ENCODE data around the gene ZBTB7C.
"Not testable (repeated sequence)": the region's sequence is repeated elsewhere in the genome, so short reads cannot be mapped to it uniquely, and the experiment has no call there.

The ZBTB7C gene

GRCh38 chr18:48292229-48292628 is 117.0 kb downstream of the ZBTB7C start:
- H3K27ac ChIP-seq (ENCODE audit: low read length), result no peak overlapping the region
- H3K27me3 ChIP-seq (ENCODE audit: low read depth, low read length), result no peaks in the 10 kb centered on the region
- no peak overlapping the region for H3K4me3 ChIP-seq (ENCODE audit: low read depth in 1 of 2, low read length in 2 of 2)
- H3K9me3 ChIP-seq (ENCODE audit: control insufficient read depth in 1 of 2, low read length in 2 of 2), result no peaks in the 10 kb centered on the region
- no peaks in the 10 kb centered on the region for H3K36me3 ChIP-seq (ENCODE audit: control insufficient read depth in 1 of 2, insufficient read depth in 2 of 2, low read length in 2 of 2)
- no peaks in the 10 kb centered on the region for H3K4me1 ChIP-seq (ENCODE audit: control insufficient read depth in 1 of 2, insufficient read depth in 2 of 2, low read length in 2 of 2)

DNA sequence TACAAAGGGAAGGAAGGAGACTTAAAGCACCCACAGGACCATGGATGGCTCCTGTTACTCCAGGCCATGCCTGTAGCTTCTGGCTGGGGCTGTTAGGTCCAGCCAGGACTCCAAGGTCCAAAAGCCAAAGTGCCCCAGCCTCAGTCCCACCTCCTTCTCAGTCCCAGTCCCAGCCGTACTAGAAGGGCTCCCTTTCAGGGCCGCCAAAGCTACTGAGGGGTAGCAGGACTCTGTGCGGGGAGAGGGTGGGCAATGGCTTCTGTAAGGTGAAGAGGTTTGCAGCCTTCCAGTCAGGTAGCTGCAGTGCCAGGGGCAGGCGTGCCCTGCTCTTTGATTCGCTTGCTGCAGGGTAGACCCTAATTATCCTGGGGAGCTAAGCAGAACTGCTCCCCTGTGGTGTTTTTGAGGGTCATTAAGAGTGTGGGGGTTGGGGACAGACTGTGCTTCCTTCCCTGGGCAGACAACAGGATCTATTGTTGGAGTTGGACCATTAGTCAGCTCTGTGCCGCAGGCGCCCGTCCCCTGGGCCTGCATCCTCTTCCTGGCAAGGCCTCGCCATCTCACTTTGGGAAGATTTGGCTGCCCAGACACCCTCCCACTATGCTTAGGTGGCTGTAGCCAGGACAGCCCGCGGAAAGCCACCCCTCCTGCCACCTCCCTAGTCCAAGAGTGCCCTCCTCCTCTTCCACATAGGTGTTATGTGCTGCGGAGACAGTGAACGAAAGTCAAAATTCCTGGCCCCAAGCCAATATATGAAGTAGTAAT is 118.8 kb downstream of the ZBTB7C start:
- Histone ChIP-seq H3K36me3 (ENCODE audit: control insufficient read depth in 1 of 2, insufficient read depth in 2 of 2, low read length in 2 of 2) (no peaks in the 10 kb centered on the region), H3K4me1 (ENCODE audit: control insufficient read depth in 1 of 2, insufficient read depth in 2 of 2, low read length in 2 of 2) (no peaks in the 10 kb centered on the region), H3K9me3 (ENCODE audit: control insufficient read depth in 1 of 2, low read length in 2 of 2) (no peaks in the 10 kb centered on the region), H3K4me3 (ENCODE audit: low read depth in 1 of 2, low read length in 2 of 2) (no peak overlapping the region), H3K27ac (ENCODE audit: low read length) (no peak overlapping the region), H3K27me3 (ENCODE audit: low read depth, low read length) (no peaks in the 10 kb centered on the region)

DNA sequence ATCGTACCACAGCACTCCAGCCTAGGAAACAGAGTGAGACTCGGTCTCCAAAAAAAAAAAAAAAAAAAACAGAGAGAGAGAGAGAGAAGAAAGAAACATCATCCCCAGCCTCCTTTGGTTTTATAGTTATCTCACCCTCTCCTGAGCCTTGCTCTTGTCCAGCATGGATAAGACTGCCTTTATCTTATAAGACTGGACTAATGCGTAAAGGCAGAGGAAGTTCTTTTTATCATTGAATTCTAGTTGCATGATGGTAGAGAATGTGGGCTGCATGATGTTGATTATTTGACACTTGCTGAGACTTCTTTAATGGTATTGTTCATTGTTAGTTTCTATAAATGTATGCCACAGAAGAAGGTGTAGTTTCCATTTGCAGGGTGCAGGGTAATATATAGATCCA is 124.4 kb downstream of the ZBTB7C start:
- no peak overlapping the region for H3K4me3 ChIP-seq (ENCODE audit: low read depth in 1 of 2, low read length in 2 of 2)
- H3K27me3 ChIP-seq (ENCODE audit: low read depth, low read length), result no peaks in the 10 kb centered on the region
- H3K27ac ChIP-seq (ENCODE audit: low read length), result no peak overlapping the region
- no peaks in the 10 kb centered on the region for H3K4me1 ChIP-seq (ENCODE audit: control insufficient read depth in 1 of 2, insufficient read depth in 2 of 2, low read length in 2 of 2)
- no peaks in the 10 kb centered on the region for H3K36me3 ChIP-seq (ENCODE audit: control insufficient read depth in 1 of 2, insufficient read depth in 2 of 2, low read length in 2 of 2)
- H3K9me3 ChIP-seq (ENCODE audit: control insufficient read depth in 1 of 2, low read length in 2 of 2), result peaks cover 3 to 4% of the 10 kb centered on the region in 2 donors

DNA sequence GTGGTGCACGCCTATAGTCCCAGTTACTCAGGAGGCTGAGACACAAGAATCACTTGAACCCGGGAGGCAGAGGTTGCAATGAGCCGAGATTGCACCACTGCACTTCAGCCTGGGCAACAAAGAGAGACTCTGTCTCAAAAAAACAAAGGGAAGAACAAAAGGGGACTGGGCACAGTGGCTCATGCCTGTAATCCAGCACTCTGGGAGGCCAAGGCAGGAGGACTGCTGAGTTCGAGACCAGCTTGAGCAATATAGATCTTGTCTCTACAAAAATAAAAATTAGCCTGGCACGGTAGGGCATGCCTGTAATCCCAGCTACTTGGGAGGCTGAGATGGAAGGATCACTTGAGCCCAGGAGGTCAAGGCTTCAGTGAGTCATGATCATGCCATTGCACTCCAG is 125.2 kb downstream of the ZBTB7C start:
- not testable (repeated sequence) for H3K27ac ChIP-seq (ENCODE audit: low read length)

DNA sequence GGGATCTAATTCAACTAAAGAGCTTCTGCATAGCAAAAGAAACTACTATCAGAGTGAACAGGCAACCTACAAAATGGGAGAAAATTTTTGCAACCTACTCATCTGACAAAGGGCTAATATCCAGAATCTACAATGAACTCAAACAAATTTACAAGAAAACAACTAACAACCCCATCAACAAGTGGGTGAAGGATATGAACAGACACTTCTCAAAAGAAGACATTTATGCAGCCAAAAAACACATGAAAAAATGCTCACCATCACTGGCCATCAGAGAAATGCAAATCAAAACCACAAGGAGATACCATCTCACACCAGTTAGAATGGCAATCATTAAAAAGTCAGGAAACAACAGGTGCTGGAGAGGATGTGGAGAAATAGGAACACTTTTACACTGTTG is 127.7 kb downstream of the ZBTB7C start:
- H3K4me3 ChIP-seq (ENCODE audit: low read depth in 1 of 2, low read length in 2 of 2); H3K27me3 ChIP-seq (ENCODE audit: low read depth, low read length); H3K36me3 ChIP-seq (ENCODE audit: control insufficient read depth in 1 of 2, insufficient read depth in 2 of 2, low read length in 2 of 2); H3K4me1 ChIP-seq (ENCODE audit: control insufficient read depth in 1 of 2, insufficient read depth in 2 of 2, low read length in 2 of 2); H3K9me3 ChIP-seq (ENCODE audit: control insufficient read depth in 1 of 2, low read length in 2 of 2); H3K27ac ChIP-seq (ENCODE audit: low read length): not testable (repeated sequence)

More for the DNA sequence above, 125.2 kb downstream of the ZBTB7C start:
- not testable (repeated sequence) for H3K9me3 ChIP-seq (ENCODE audit: control insufficient read depth in 1 of 2, low read length in 2 of 2); H3K4me3 ChIP-seq (ENCODE audit: low read depth in 1 of 2, low read length in 2 of 2); H3K27me3 ChIP-seq (ENCODE audit: low read depth, low read length); H3K4me1 ChIP-seq (ENCODE audit: control insufficient read depth in 1 of 2, insufficient read depth in 2 of 2, low read length in 2 of 2); H3K36me3 ChIP-seq (ENCODE audit: control insufficient read depth in 1 of 2, insufficient read depth in 2 of 2, low read length in 2 of 2)

GRCh38 chr18:48279312-48279711 is 129.9 kb downstream of the ZBTB7C start:
- H3K27ac ChIP-seq (ENCODE audit: low read length), result no peak overlapping the region
- no peaks in the 10 kb centered on the region for H3K4me1 ChIP-seq (ENCODE audit: control insufficient read depth in 1 of 2, insufficient read depth in 2 of 2, low read length in 2 of 2)
- no peak overlapping the region for H3K4me3 ChIP-seq (ENCODE audit: low read depth in 1 of 2, low read length in 2 of 2)
- H3K27me3 ChIP-seq (ENCODE audit: low read depth, low read length), result no peaks in the 10 kb centered on the region
- H3K36me3 ChIP-seq (ENCODE audit: control insufficient read depth in 1 of 2, insufficient read depth in 2 of 2, low read length in 2 of 2), result no peaks in the 10 kb centered on the region
- H3K9me3 ChIP-seq (ENCODE audit: control insufficient read depth in 1 of 2, low read length in 2 of 2), result peaks cover 0 to 2% of the 10 kb centered on the region in 2 donors

DNA sequence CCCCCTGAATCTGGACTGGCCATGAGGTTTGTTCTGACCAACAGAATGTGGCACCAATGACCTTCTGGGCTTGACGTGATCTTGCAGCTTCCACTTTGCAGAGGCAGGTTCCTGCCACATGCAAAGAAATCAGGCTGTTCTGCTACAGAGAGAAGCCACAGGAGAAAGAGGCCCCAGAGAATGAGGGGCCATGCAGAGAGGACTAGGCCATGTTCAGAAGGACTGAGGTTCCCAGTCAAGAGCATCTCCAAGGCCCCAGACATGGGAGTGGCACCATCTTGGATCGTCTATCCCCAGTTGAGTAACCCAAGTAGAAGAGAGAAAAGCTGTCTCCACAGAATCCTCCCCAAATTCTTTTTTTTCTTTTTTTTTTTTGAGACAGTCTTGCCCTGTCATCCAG is 131.1 kb downstream of the ZBTB7C start:
- Histone ChIP-seq H3K36me3 (ENCODE audit: control insufficient read depth in 1 of 2, insufficient read depth in 2 of 2, low read length in 2 of 2) (no peaks in the 10 kb centered on the region), H3K4me1 (ENCODE audit: control insufficient read depth in 1 of 2, insufficient read depth in 2 of 2, low read length in 2 of 2) (no peaks in the 10 kb centered on the region), H3K27ac (ENCODE audit: low read length) (no peak overlapping the region), H3K9me3 (ENCODE audit: control insufficient read depth in 1 of 2, low read length in 2 of 2) (peaks cover 0 to 2% of the 10 kb centered on the region in 2 donors), H3K4me3 (ENCODE audit: low read depth in 1 of 2, low read length in 2 of 2) (no peak overlapping the region), H3K27me3 (ENCODE audit: low read depth, low read length) (no peaks in the 10 kb centered on the region)

GRCh38 chr18:48274301-48274700 is 134.9 kb downstream of the ZBTB7C start:
- Histone ChIP-seq H3K27me3 (ENCODE audit: low read depth, low read length) (no peaks in the 10 kb centered on the region), H3K27ac (ENCODE audit: low read length) (no peak overlapping the region), H3K9me3 (ENCODE audit: control insufficient read depth in 1 of 2, low read length in 2 of 2) (peaks cover 0 to 2% of the 10 kb centered on the region in 2 donors), H3K4me1 (ENCODE audit: control insufficient read depth in 1 of 2, insufficient read depth in 2 of 2, low read length in 2 of 2) (no peaks in the 10 kb centered on the region), H3K4me3 (ENCODE audit: low read depth in 1 of 2, low read length in 2 of 2) (no peak overlapping the region), H3K36me3 (ENCODE audit: control insufficient read depth in 1 of 2, insufficient read depth in 2 of 2, low read length in 2 of 2) (no peaks in the 10 kb centered on the region)

- no peaks in the 10 kb centered on the region for H3K36me3 ChIP-seq (ENCODE audit: control insufficient read depth in 1 of 2, insufficient read depth in 2 of 2, low read length in 2 of 2)
- no peaks in the 10 kb centered on the region for H3K4me1 ChIP-seq (ENCODE audit: control insufficient read depth in 1 of 2, insufficient read depth in 2 of 2, low read length in 2 of 2)
- no peaks in the 10 kb centered on the region for H3K27me3 ChIP-seq (ENCODE audit: low read depth, low read length)
- H3K9me3 ChIP-seq (ENCODE audit: control insufficient read depth in 1 of 2, low read length in 2 of 2), result no peaks in the 10 kb centered on the region
- H3K4me3 ChIP-seq (ENCODE audit: low read depth in 1 of 2, low read length in 2 of 2), result no peak overlapping the region
- H3K27ac ChIP-seq (ENCODE audit: low read length), result no peak overlapping the region
Observed at GRCh38 chr18:48270929-48271328, 138.3 kb downstream of the ZBTB7C start.

GRCh38 chr18:48265328-48265727 is 143.9 kb downstream of the ZBTB7C start:
- no peak overlapping the region for H3K27ac ChIP-seq (ENCODE audit: low read length)
- H3K27me3 ChIP-seq (ENCODE audit: low read depth, low read length), result no peaks in the 10 kb centered on the region
- no peaks in the 10 kb centered on the region for H3K4me1 ChIP-seq (ENCODE audit: control insufficient read depth in 1 of 2, insufficient read depth in 2 of 2, low read length in 2 of 2)

DNA sequence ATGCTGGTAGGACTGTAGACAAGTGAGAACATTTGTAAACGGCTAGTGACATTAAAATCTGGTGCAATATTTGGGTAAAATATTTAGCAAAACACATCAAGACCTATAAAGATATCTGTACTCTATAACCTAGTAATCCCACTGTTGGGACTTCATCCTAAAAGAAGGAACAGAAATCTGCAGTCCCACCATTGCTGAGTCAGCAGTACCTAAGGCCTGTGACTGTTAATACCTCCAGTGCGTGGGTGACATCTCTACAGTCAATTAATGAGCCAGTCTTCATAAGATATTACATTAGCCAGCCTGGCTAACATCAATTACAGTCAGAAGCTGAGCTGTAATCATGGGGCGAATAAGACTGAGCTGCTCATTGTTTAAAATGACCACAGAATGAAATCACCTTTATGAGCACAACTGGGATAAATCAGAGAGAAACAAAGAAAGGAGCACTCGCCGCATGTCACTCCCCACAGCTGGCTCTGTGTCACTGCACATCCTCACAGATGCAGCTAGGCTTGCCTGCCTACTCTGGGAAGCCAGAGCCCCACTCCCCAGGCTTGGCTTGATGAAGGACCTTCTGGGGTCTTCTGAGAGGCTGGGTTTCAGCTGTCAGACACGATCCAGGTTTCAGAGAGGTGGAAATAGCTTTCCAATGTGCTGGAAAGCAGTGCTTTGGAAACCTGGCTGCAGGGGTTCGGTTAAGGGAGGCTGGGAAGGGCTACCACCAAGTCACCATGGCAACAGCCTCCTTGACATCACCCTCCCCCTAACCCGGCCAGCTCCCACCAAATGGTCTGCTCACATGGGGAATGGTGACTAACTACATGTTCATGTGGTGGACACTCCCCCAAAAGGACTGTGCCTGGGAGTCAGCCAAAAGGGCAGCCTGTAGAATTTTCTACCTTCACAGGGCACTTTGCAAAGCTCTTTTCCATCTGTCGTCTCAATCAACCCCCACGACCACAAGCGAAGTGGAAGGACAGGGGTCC is 145.0 kb downstream of the ZBTB7C start:
- H3K4me3 ChIP-seq (ENCODE audit: low read depth in 1 of 2, low read length in 2 of 2), result no peak overlapping the region
- no peaks in the 10 kb centered on the region for H3K27me3 ChIP-seq (ENCODE audit: low read depth, low read length)
- H3K27ac ChIP-seq (ENCODE audit: low read length), result no peak overlapping the region
- H3K9me3 ChIP-seq (ENCODE audit: control insufficient read depth in 1 of 2, low read length in 2 of 2), result no peaks in the 10 kb centered on the region
- no peaks in the 10 kb centered on the region for H3K4me1 ChIP-seq (ENCODE audit: control insufficient read depth in 1 of 2, insufficient read depth in 2 of 2, low read length in 2 of 2)
- no peaks in the 10 kb centered on the region for H3K36me3 ChIP-seq (ENCODE audit: control insufficient read depth in 1 of 2, insufficient read depth in 2 of 2, low read length in 2 of 2)

More at GRCh38 chr18:48265328-48265727, 143.9 kb downstream of the ZBTB7C start:
- Histone ChIP-seq H3K36me3 (ENCODE audit: control insufficient read depth in 1 of 2, insufficient read depth in 2 of 2, low read length in 2 of 2) (no peaks in the 10 kb centered on the region), H3K9me3 (ENCODE audit: control insufficient read depth in 1 of 2, low read length in 2 of 2) (no peaks in the 10 kb centered on the region), H3K4me3 (ENCODE audit: low read depth in 1 of 2, low read length in 2 of 2) (no peak overlapping the region)
